Astrocyte of the cerebellum (primary cell): ENCODE measurements around the gene NMT1.

Source experiments
- DNase-seq: peaks from one replicate; pipeline ENCODE4 v3.0.0-alpha.2; 2011; ENCODE audit warnings: low read depth
- H3K4me3 ChIP-seq: 2 replicates; pipeline ENCODE4 v1.5.1; 2011; ENCODE audit warnings: mild to moderate bottlenecking, low read depth, low read length, moderate library complexity
- in situ Hi-C: cut with HindIII; loops from 2 replicates; pipeline ENCODE4 v1.10.0; 2017; ENCODE audit warnings: low sequenced_read_pairs
- TF ChIP-seq, protein P1 (sequence below): IDR thresholded peaks from 2 replicates; pipeline ENCODE4 v1.5.1; 2012; ENCODE audit warnings: low read length, low read depth, moderate library complexity, mild to moderate bottlenecking; ENCODE audit errors: missing control alignments

The NMT1 gene

DNA sequence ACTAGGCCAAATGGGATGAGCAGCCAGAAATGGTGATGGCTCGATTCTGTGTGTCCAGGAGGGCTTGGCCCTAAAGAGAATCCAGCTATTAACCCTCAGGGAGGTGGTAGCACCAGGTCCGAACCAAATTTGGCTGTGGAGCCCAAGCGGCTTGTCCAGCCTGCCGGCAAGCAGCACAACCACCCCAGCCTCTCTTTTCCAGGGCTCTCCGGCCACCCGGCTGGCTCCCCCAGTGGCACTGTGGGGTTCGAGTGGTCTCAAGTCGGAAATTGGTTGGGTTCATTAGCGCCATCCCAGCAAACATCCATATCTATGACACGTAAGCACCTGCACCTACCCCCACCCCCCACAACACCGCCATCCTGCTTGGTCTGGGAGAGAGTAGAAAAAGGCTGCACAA is 35.8 kb downstream of the NMT1 start:
- no peak for DNase-seq
- in situ Hi-C loops = no loop called here
- no peak overlapping the region for H3K4me3 ChIP-seq
- TF ChIP-seq, protein P1, sequence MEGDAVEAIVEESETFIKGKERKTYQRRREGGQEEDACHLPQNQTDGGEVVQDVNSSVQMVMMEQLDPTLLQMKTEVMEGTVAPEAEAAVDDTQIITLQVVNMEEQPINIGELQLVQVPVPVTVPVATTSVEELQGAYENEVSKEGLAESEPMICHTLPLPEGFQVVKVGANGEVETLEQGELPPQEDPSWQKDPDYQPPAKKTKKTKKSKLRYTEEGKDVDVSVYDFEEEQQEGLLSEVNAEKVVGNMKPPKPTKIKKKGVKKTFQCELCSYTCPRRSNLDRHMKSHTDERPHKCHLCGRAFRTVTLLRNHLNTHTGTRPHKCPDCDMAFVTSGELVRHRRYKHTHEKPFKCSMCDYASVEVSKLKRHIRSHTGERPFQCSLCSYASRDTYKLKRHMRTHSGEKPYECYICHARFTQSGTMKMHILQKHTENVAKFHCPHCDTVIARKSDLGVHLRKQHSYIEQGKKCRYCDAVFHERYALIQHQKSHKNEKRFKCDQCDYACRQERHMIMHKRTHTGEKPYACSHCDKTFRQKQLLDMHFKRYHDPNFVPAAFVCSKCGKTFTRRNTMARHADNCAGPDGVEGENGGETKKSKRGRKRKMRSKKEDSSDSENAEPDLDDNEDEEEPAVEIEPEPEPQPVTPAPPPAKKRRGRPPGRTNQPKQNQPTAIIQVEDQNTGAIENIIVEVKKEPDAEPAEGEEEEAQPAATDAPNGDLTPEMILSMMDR = no peak

GRCh38 chr17:45098081-45098868 is 37.2 kb downstream of the NMT1 start:
- TF ChIP-seq, protein P1 = no peak
- in situ Hi-C loops = no loop called here
- no peak for DNase-seq
- no peak overlapping the region for H3K4me3 ChIP-seq

DNA sequence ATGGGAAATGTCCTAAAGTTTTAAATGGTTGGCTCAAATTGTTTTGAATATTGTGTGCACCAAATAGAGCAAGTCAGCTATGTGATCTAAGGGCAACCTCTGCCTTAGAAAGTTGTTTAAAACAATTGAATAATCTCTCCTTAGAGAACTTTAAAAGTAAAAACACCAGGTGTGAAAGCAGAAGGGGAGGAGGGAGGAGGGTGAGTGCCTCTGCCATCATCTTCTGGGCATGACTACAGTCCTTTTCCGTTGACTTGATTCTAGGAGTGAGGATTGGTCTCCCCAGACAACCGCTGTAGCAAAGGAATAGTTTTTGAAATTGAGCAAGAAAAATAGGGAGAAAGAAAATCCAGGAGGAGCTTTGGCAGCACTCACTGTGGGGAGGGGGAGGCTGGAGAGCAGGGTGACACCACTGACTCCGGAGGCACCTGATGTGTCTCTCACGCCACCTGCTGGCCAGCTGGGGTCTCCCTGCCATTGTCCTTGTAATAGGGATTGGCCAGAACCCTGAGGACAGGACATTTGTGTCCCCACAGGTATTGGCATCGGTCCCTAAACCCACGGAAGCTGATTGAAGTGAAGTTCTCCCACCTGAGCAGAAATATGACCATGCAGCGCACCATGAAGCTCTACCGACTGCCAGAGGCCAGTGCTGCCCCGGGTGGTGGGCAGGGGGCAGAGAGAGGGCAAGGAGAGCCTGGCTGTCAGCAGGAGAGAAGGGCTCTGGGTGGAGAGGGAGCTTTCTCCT is 37.9 kb downstream of the NMT1 start:
- TF ChIP-seq, protein P1 = peak; percentile 96
- peak; percentile 53 for DNase-seq
- no peak overlapping the region for H3K4me3 ChIP-seq
- in situ Hi-C loops = no loop called here

- in situ Hi-C loops = no loop called here
- H3K4me3 ChIP-seq = no peak overlapping the region
- TF ChIP-seq, protein P1 = no peak
- DNase-seq = no peak
These were observed 40.4 kb downstream of the NMT1 start for GRCh38 chr17:45101546-45101882.

DNA sequence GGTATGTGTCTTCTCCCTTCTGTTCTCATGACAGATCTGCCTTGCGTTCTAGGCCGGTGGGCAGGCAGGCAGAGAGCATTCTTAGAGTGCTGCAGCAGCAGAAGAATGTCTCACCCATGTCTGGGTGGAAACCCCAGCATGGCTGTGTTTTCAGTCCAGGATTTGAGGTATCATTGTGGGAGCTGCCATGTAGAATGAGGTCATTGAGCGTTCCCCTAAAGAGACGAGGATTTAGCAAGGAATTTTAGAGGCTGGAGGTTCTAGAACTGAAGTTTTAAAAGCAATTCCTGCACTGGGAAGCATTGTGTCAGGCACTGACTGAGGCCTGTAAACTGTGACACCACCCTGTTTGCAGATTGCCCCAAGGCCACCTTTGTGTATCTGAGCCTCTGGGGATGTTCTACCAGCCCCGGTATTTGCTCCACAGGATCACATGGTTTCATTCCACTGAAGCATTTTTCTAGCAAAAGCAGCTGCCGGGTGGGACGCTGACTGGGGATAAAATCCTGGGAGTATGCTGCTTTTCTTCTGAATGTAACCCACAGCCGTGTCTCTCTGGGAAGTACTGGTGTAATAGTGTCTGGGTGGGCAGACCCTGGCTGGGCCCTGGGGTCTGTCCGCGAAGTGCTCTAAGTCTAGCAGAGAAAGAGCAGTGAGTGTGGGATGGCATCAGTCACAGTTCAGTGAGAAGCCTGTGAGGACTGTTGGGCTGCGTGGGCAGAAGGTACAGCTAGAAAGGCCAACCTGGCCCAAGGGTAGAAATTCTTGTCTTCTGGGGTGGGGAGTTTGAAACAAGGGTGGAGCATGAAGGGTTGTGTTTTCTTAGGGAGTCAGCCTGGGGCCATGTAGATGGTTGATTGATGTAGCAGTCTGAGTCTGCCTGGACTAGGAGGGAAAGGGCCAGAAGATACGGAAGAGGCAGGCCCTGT is 41.0 kb downstream of the NMT1 start:
- TF ChIP-seq, protein P1 = no peak
- DNase-seq = no peak
- in situ Hi-C loops = no loop called here
- no peak overlapping the region for H3K4me3 ChIP-seq

- TF ChIP-seq, protein P1 = no peak
- no peak overlapping the region for H3K4me3 ChIP-seq
- no peak for DNase-seq
- in situ Hi-C loops = no loop called here
These were observed 41.7 kb downstream of the NMT1 start for GRCh38 chr17:45102856-45103255.
